IMR-90 (cell line): ENCODE results near the gene COL8A1. TPM values are rescaled to one million over a fixed set of nuclear protein-coding genes. Genes with fewer than 3 reads are reported as not detected.
"Not testable (repeated sequence)": the region's sequence is repeated elsewhere in the genome, so short reads cannot be mapped to it uniquely, and the experiment has no call there.

Experiments used
- ATAC-seq: fragments of 200-7000 bp; cut with Tn5 transposase; 2 replicates; pipeline ENCODE4 v1.9.1; 2020; ENCODE audit warnings: low read depth, mild to moderate bottlenecking, moderate library complexity
- BruUV-seq: library from RNA; stranded (reverse); fragments of 400-500 nt; replicated peaks from 2 replicates; lab custom pipeline; 2021; lab: Mats Ljungman, UMichigan
- CTCF ChIA-PET: fragments of 300-600 bp; formaldehyde crosslinking; extraction: SDS; loops from one replicate; lab custom pipeline; 2021; ENCODE audit warnings: antibody characterized with exemption; lab: Yijun Ruan, JAX
- POLR2A ChIA-PET: fragments of 300-600 bp; sonication (Branson Sonifier 250); formaldehyde crosslinking; loops from one replicate; lab custom pipeline; 2022; ENCODE audit warnings: antibody characterized with exemption; ENCODE audit not compliant: unreplicated experiment; lab: Charles Lee
- DNase-seq: peaks from one replicate; pipeline ENCODE4 v3.0.0; 2013
- H2AFZ ChIP-seq: replicated peaks from 2 replicates; pipeline ENCODE3; 2013; ENCODE audit warnings: low read length, mild to moderate bottlenecking; ENCODE audit not compliant: poor library complexity
- H2AK5ac ChIP-seq: 2 replicates; pipeline ENCODE4 v1.6.1; 2013; ENCODE audit warnings: low read depth, low read length, inconsistent platforms
- H2AK9ac ChIP-seq: replicated peaks from 2 replicates; pipeline ENCODE3; 2013; ENCODE audit warnings: mild to moderate bottlenecking, low read depth, low read length, moderate library complexity; ENCODE audit not compliant: poor library complexity
- H2BK120ac ChIP-seq: 2 replicates; pipeline ENCODE4 v1.6.1; 2013; ENCODE audit warnings: low read depth, low read length, inconsistent platforms
- H2BK15ac ChIP-seq: 3 replicates; pipeline ENCODE4 v1.6.1; 2013; ENCODE audit warnings: low read depth, low read length, inconsistent platforms
- H2BK20ac ChIP-seq: 2 replicates; pipeline ENCODE4 v1.6.1; 2013; ENCODE audit warnings: low read depth, mild to moderate bottlenecking, inconsistent platforms, low read length, moderate library complexity
- H2BK5ac ChIP-seq: 2 replicates; pipeline ENCODE4 v1.6.1; 2013; ENCODE audit warnings: mild to moderate bottlenecking, low read depth, low read length, inconsistent platforms; ENCODE audit not compliant: poor library complexity, severe bottlenecking
- H3K14ac ChIP-seq: replicated peaks from 2 replicates; pipeline ENCODE4 v1.6.1; 2013; ENCODE audit warnings: low read depth, low read length, inconsistent platforms
- H3K18ac ChIP-seq: 2 replicates; pipeline ENCODE4 v1.6.1; 2013; ENCODE audit warnings: low read depth, low read length, control low read depth
- H3K23ac ChIP-seq: 2 replicates; pipeline ENCODE4 v1.6.1; 2013; ENCODE audit warnings: low read depth, low read length, inconsistent platforms
- H3K27ac ChIP-seq: 2 replicates; pipeline ENCODE4 v1.5.1; 2013; ENCODE audit warnings: mild to moderate bottlenecking, control low read depth, low read length; ENCODE audit not compliant: insufficient read depth
- H3K27me3 ChIP-seq: 2 replicates; pipeline ENCODE4 v1.6.1; 2013; ENCODE audit warnings: low read length; ENCODE audit not compliant: control insufficient read depth, insufficient read depth
- H3K36me3 ChIP-seq: 2 replicates; pipeline ENCODE4 v1.6.1; 2013; ENCODE audit warnings: low read length, mixed read lengths; ENCODE audit not compliant: control insufficient read depth, insufficient read depth
- H3K4ac ChIP-seq: 2 replicates; pipeline ENCODE4 v1.6.1; 2013; ENCODE audit warnings: low read depth, low read length, inconsistent platforms
- H3K4me1 ChIP-seq: 2 replicates; pipeline ENCODE4 v1.6.1; 2013; ENCODE audit warnings: low read length, mixed read lengths; ENCODE audit not compliant: control insufficient read depth, insufficient read depth
- H3K4me2 ChIP-seq: 2 replicates; pipeline ENCODE4 v1.6.1; 2013; ENCODE audit warnings: low read depth, mild to moderate bottlenecking, control low read depth, low read length, moderate library complexity
- H3K4me3 ChIP-seq: 2 replicates; pipeline ENCODE4 v1.5.1; 2013; ENCODE audit warnings: low read depth, mild to moderate bottlenecking, control low read depth, low read length, moderate library complexity; ENCODE audit not compliant: insufficient read depth
- H3K56ac ChIP-seq: 2 replicates; pipeline ENCODE4 v1.6.1; 2013; ENCODE audit warnings: low read length, inconsistent platforms; ENCODE audit not compliant: insufficient read depth; ENCODE audit errors: extremely low read depth
- H3K79me1 ChIP-seq, 2 experiments: 2 replicates each; pipeline ENCODE4 v1.6.1; 2013; ENCODE audit warnings: low read length in 2 of 2, inconsistent platforms in 1 of 2, low read depth in 1 of 2
- H3K9ac ChIP-seq: 2 replicates; pipeline ENCODE4 v1.6.1; 2013; ENCODE audit warnings: low read depth, low read length, control low read depth
- H3K9me1 ChIP-seq: 2 replicates; pipeline ENCODE4 v1.6.1; 2013; ENCODE audit warnings: low read length, inconsistent platforms; ENCODE audit not compliant: insufficient read depth
- H3K9me3 ChIP-seq: 2 replicates; pipeline ENCODE4 v1.6.1; 2013; ENCODE audit warnings: low read length; ENCODE audit not compliant: control insufficient read depth, insufficient read depth
- H4K20me1 ChIP-seq: 2 replicates; pipeline ENCODE4 v1.6.1; 2013; ENCODE audit warnings: low read length, inconsistent platforms; ENCODE audit not compliant: insufficient read depth
- H4K5ac ChIP-seq: 2 replicates; pipeline ENCODE4 v1.6.1; 2013; ENCODE audit warnings: mild to moderate bottlenecking, low read depth, low read length, control low read depth
- H4K8ac ChIP-seq, 2 experiments: 2 replicates each; pipeline ENCODE4 v1.6.1; 2013; ENCODE audit warnings: low read depth in 2 of 2, low read length in 2 of 2, control low read depth in 1 of 2, inconsistent platforms in 1 of 2
- H4K91ac ChIP-seq: 2 replicates; pipeline ENCODE4 v1.6.1; 2013; ENCODE audit warnings: low read depth, low read length, inconsistent platforms; ENCODE audit not compliant: insufficient read depth
- WGBS, 2 experiments: methylation state at CpG; one replicate each; pipeline versions ENCODE4 v1.1.5 to v1.1.7; 2013; ENCODE audit warnings: missing lambda C conversion rate in 2 of 2; ENCODE audit not compliant: insufficient read length in 1 of 2; ENCODE audit errors: extremely low coverage in 2 of 2; 5-methylcytosine and 5-hydroxymethylcytosine counted together
- dilution Hi-C: fragments of 300-500 bp; cut with HindIII; formaldehyde crosslinking; loops from one replicate; pipeline ENCODE4 v1.14.3; 2018; ENCODE audit warnings: low sequenced_read_pairs; ENCODE audit not compliant: unreplicated experiment
- in situ Hi-C: fragments of 300-500 bp; cut with MboI; formaldehyde crosslinking; loops from 3 replicates; pipeline ENCODE4 v1.14.3; 2019; ENCODE audit warnings: low sequenced_read_pairs, inconsistent platforms, mixed read lengths
- intact Hi-C: fragments of 100-400 bp; cut with micrococcal nuclease; formaldehyde crosslinking; loops from 2 replicates; pipeline ENCODE4 v1.10.0; 2022
- polyA plus RNA-seq, 3 experiments: library from polyadenylated mRNA; depleted of rRNA; stranded (reverse); fragments of >200 nt; gene quantifications; 2 replicates each; pipeline ENCODE4 v1.2.3, GENCODE V29; 2012; ENCODE audit warnings: low replicate concordance in 1 of 3
- total RNA-seq: library from RNA; depleted of rRNA; stranded (reverse); fragments of >200 nt; gene quantifications from 2 replicates; pipeline ENCODE4 v1.2.3, GENCODE V29; 2012

Gene COL8A1
- total and polyA plus RNA-seq, 2 of the 4 experiments (the other 2 are of a cell fraction) = 119 to 151 TPM

DNA sequence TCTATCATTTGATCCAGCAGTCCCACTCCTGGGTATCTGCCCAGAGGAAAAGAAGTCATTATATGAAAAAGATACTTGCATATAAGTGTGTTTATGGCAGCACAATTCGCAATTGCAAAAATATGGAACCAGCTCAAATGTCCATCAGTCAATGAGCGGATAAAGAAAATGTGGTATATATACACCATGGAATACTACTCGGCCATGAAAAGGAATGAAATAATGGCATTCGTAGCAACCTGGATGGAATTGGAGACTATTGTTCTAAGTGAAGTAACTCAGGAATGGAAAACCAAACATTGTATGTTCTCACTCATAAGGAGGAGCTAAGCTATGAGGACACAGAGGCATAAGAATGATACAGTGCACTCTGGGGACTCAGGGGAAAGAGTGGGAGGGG, 203.6 kb downstream of the COL8A1 start:
- BruUV-seq, POLR2A ChIA-PET: not testable (repeated sequence)
- WGBS, 2 experiments = 80% methylated on average over 1 of the region's 4 CpGs; no CpG with 5 or more reads in 1 of the 2 experiments

More for the DNA sequence above, 203.6 kb downstream of the COL8A1 start:
- ATAC-seq, H3K9ac ChIP-seq, DNase-seq, H3K36me3 ChIP-seq, H3K23ac ChIP-seq, H4K8ac ChIP-seq, H3K27ac ChIP-seq, H3K14ac ChIP-seq, H2BK20ac ChIP-seq, dilution Hi-C loops, H2AK5ac ChIP-seq, H3K18ac ChIP-seq, H4K5ac ChIP-seq, H3K27me3 ChIP-seq, H2BK15ac ChIP-seq, H2AFZ ChIP-seq, H4K20me1 ChIP-seq, H3K9me1 ChIP-seq, H2AK9ac ChIP-seq, H3K4me2 ChIP-seq, H2BK120ac ChIP-seq, H2BK5ac ChIP-seq, H3K4me3 ChIP-seq, H4K91ac ChIP-seq, H3K9me3 ChIP-seq, intact Hi-C loops, H3K4ac ChIP-seq, H3K56ac ChIP-seq: not testable (repeated sequence)
- H3K79me1 ChIP-seq = peaks cover 21 to 63% of the 10 kb centered on the region in 2 experiments
- CTCF ChIA-PET = interaction anchor here (0.8 to 1.8 kb wide), 2 partner anchors 60 to 412 kb away, joined by 3 to 7 read pairs; no protein-coding TSS in a partner anchor
- in situ Hi-C loops = loop anchor here (25.0 kb wide), 1 partner anchor 895 kb away; no protein-coding TSS in a partner anchor
- peaks cover 15% of the 10 kb centered on the region for H3K4me1 ChIP-seq
